HG03103 (cell line): ENCODE data around the gene ACSM6.

Experiments used
- ATAC-seq: cut with Tn5 transposase; IDR thresholded peaks from one replicate; pipeline ENCODE4 v1.9.1; 2021; ENCODE audit warnings: low read depth; ENCODE audit not compliant: unreplicated experiment

The ACSM6 gene

GRCh38 chr10:95243318-95243617, 49.2 kb downstream of the ACSM6 start:
- ATAC-seq = no peak

GRCh38 chr10:95244152-95244551, 50.1 kb downstream of the ACSM6 start:
- no peak for ATAC-seq

GRCh38 chr10:95245425-95246055, 51.5 kb downstream of the ACSM6 start:
- peak; percentile 67 for ATAC-seq

GRCh38 chr10:95246582-95247051, 52.6 kb downstream of the ACSM6 start:
- no peak for ATAC-seq

GRCh38 chr10:95247200-95247880, 53.3 kb downstream of the ACSM6 start:
- ATAC-seq = no peak

GRCh38 chr10:95247881-95248583, 54.0 kb downstream of the ACSM6 start:
- no peak for ATAC-seq

- ATAC-seq = no peak
Observed at GRCh38 chr10:95248989-95249388, 55.0 kb downstream of the ACSM6 start.

- no peak for ATAC-seq
Observed at GRCh38 chr10:95249467-95249866, 55.4 kb downstream of the ACSM6 start.

- no peak for ATAC-seq
Observed at GRCh38 chr10:95250856-95251255, 56.8 kb downstream of the ACSM6 start.

- ATAC-seq = no peak
Observed at GRCh38 chr10:95253007-95253406, 59.0 kb downstream of the ACSM6 start.

- ATAC-seq = no peak
Observed at GRCh38 chr10:95253686-95254085, 59.6 kb downstream of the ACSM6 start.

GRCh38 chr10:95254629-95255028, 60.6 kb downstream of the ACSM6 start:
- no peak for ATAC-seq

- ATAC-seq = no peak
Observed at GRCh38 chr10:95256268-95256667, 62.2 kb downstream of the ACSM6 start.

- ATAC-seq = no peak
Observed at GRCh38 chr10:95257849-95258248, 63.8 kb downstream of the ACSM6 start.

GRCh38 chr10:95260397-95260881, 66.4 kb downstream of the ACSM6 start:
- no peak for ATAC-seq

- no peak for ATAC-seq
Observed at GRCh38 chr10:95260909-95261552, 67.0 kb downstream of the ACSM6 start.

- no peak for ATAC-seq
Observed at GRCh38 chr10:95261926-95262325, 67.9 kb downstream of the ACSM6 start.

- ATAC-seq = no peak
Observed at GRCh38 chr10:95262763-95263518, 68.9 kb downstream of the ACSM6 start.

- no peak for ATAC-seq
Observed at GRCh38 chr10:95263864-95264226, 69.8 kb downstream of the ACSM6 start.

GRCh38 chr10:95264227-95265051, 70.4 kb downstream of the ACSM6 start:
- ATAC-seq = no peak
